Astrocyte (in vitro differentiated cells and primary cell): ENCODE data around the gene ROR1. TPM values are rescaled to one million over a fixed set of nuclear protein-coding genes. Genes with fewer than 3 reads are reported as not detected.

Experiments used
- DNase-seq: peaks from one replicate; pipeline ENCODE4 v3.0.0-alpha.2; 2010; ENCODE audit warnings: low read depth
- FAIRE-seq: peaks from 2 replicates; lab custom pipeline; 2011; peaks lifted over from hg19 to GRCh38; lab: Jason Lieb, UNC
- H2AFZ ChIP-seq: 2 replicates; pipeline ENCODE4 v1.6.0; 2012; ENCODE audit warnings: low read depth, low read length, inconsistent platforms
- H3K27ac ChIP-seq: 2 replicates; pipeline ENCODE4 v1.5.1; 2011; ENCODE audit warnings: low read depth, low read length, inconsistent platforms
- H3K27me3 ChIP-seq: 2 replicates; pipeline ENCODE4 v1.6.0; 2011; ENCODE audit warnings: low read length, inconsistent platforms; ENCODE audit not compliant: insufficient read depth
- H3K36me3 ChIP-seq: 2 replicates; pipeline ENCODE4 v1.5.1; 2011; ENCODE audit warnings: low read length, inconsistent platforms; ENCODE audit not compliant: insufficient read depth
- H3K4me1 ChIP-seq: 2 replicates; pipeline ENCODE4 v1.5.1; 2011; ENCODE audit warnings: low read length, inconsistent platforms; ENCODE audit not compliant: insufficient read depth
- H3K4me2 ChIP-seq: 2 replicates; pipeline ENCODE4 v1.6.0; 2012; ENCODE audit warnings: low read length, inconsistent platforms
- H3K4me3 ChIP-seq: 2 replicates; pipeline ENCODE4 v1.5.1; 2011; ENCODE audit warnings: low read depth, mild to moderate bottlenecking, low read length, inconsistent platforms; ENCODE audit not compliant: insufficient read depth
- H3K79me2 ChIP-seq: 2 replicates; pipeline ENCODE4 v1.6.0; 2012; ENCODE audit warnings: mild to moderate bottlenecking, low read length, inconsistent platforms; ENCODE audit not compliant: insufficient read depth
- H3K9ac ChIP-seq: 2 replicates; pipeline ENCODE4 v1.6.0; 2012; ENCODE audit warnings: mild to moderate bottlenecking, low read length, inconsistent platforms
- H3K9me3 ChIP-seq: 2 replicates; pipeline ENCODE4 v1.5.1; 2012; ENCODE audit warnings: low read depth, mild to moderate bottlenecking, low read length, inconsistent platforms; ENCODE audit not compliant: insufficient read depth
- H4K20me1 ChIP-seq: 2 replicates; pipeline ENCODE4 v1.6.0; 2012; ENCODE audit warnings: low read length, inconsistent platforms; ENCODE audit not compliant: insufficient read depth
- H3K27ac Mint-ChIP-seq: one replicate; pipeline ENCODE4 v1.8.0; 2021; ENCODE audit warnings: mild to moderate bottlenecking, mixed read lengths; ENCODE audit not compliant: unreplicated experiment
- H3K27me3 Mint-ChIP-seq: one replicate; pipeline ENCODE4 v1.8.0; 2021; ENCODE audit warnings: low read depth, mixed read lengths; ENCODE audit not compliant: unreplicated experiment
- H3K36me3 Mint-ChIP-seq: one replicate; pipeline ENCODE4 v1.8.0; 2021; ENCODE audit warnings: low read depth, mixed read lengths; ENCODE audit not compliant: unreplicated experiment
- H3K4me1 Mint-ChIP-seq: one replicate; pipeline ENCODE4 v1.8.0; 2021; ENCODE audit warnings: low read depth, mixed read lengths; ENCODE audit not compliant: unreplicated experiment
- H3K4me3 Mint-ChIP-seq: one replicate; pipeline ENCODE4 v1.8.0; 2021; ENCODE audit warnings: mild to moderate bottlenecking, moderate library complexity, mixed read lengths; ENCODE audit not compliant: unreplicated experiment
- H3K9me3 Mint-ChIP-seq: one replicate; pipeline ENCODE4 v1.8.0; 2021; ENCODE audit warnings: mild to moderate bottlenecking, mixed read lengths; ENCODE audit not compliant: unreplicated experiment
- CTCF ChIP-seq: IDR thresholded peaks from 2 replicates; pipeline ENCODE4 v1.5.1; 2011; ENCODE audit warnings: low read depth, mild to moderate bottlenecking, inconsistent platforms, low read length, moderate library complexity; ENCODE audit not compliant: insufficient read depth
- EZH2 ChIP-seq: IDR thresholded peaks from 2 replicates; pipeline ENCODE4 v1.6.1; 2012; ENCODE audit warnings: mild to moderate bottlenecking, low read length, inconsistent platforms; ENCODE audit not compliant: insufficient read depth
- total RNA-seq: library from RNA; stranded (reverse); gene quantifications from 2 replicates; pipeline ENCODE4 v1.2.1, GENCODE V29; 2021

ROR1 gene
- total RNA-seq, 1 donor from 2014 or later = 38.3 TPM

GRCh38 chr1:64082459-64082858, 308.6 kb downstream of the ROR1 start:
- Histone ChIP-seq H3K4me1 (peaks cover 12% of the 10 kb centered on the region), H3K79me2 (no peaks in the 10 kb centered on the region), H3K27me3 (no peaks in the 10 kb centered on the region), H3K4me2 (peak overlapping the region; percentile 37), H3K9ac (no peak overlapping the region), H3K27ac (no peak overlapping the region), H4K20me1 (peaks cover 4% of the 10 kb centered on the region), H2AFZ (no peak overlapping the region), H3K36me3 (no peaks in the 10 kb centered on the region), H3K9me3 (no peaks in the 10 kb centered on the region), H3K4me3 (no peak overlapping the region)
- Mint-ChIP-seq H3K27me3 (no peaks in the 10 kb centered on the region), H3K4me3 (no peak overlapping the region), H3K36me3 (peaks cover 2% of the 10 kb centered on the region), H3K27ac (no peak overlapping the region), H3K9me3 (no peaks in the 10 kb centered on the region), H3K4me1 (peaks cover 13% of the 10 kb centered on the region)
- FAIRE-seq = peak; percentile 78
- TF ChIP-seq CTCF (no peak), EZH2 (no peak)
- DNase-seq = peak; percentile 47

- Histone ChIP-seq H3K27ac (no peak overlapping the region), H2AFZ (no peak overlapping the region), H3K27me3 (no peaks in the 10 kb centered on the region), H3K79me2 (no peaks in the 10 kb centered on the region), H3K4me3 (no peak overlapping the region), H4K20me1 (peaks cover 4% of the 10 kb centered on the region), H3K9ac (no peak overlapping the region), H3K4me1 (peaks cover 14% of the 10 kb centered on the region), H3K36me3 (no peaks in the 10 kb centered on the region), H3K4me2 (no peak overlapping the region), H3K9me3 (no peaks in the 10 kb centered on the region)
- TF ChIP-seq EZH2 (no peak), CTCF (no peak)
- H3K27me3 Mint-ChIP-seq = no peaks in the 10 kb centered on the region
- no peaks in the 10 kb centered on the region for H3K9me3 Mint-ChIP-seq
- H3K4me3 Mint-ChIP-seq = no peak overlapping the region
- peaks cover 21% of the 10 kb centered on the region for H3K4me1 Mint-ChIP-seq
- H3K36me3 Mint-ChIP-seq = peaks cover 2% of the 10 kb centered on the region
- FAIRE-seq (no peak), DNase-seq (no peak)
- no peak overlapping the region for H3K27ac Mint-ChIP-seq
These were observed 310.6 kb downstream of the ROR1 start for GRCh38 chr1:64084451-64084850.

- Mint-ChIP-seq H3K4me1 (peaks cover 22% of the 10 kb centered on the region), H3K9me3 (no peaks in the 10 kb centered on the region), H3K4me3 (no peak overlapping the region), H3K27me3 (no peaks in the 10 kb centered on the region), H3K27ac (peak overlapping the region; percentile 49), H3K36me3 (peaks cover 2% of the 10 kb centered on the region)
- Histone ChIP-seq H3K36me3 (no peaks in the 10 kb centered on the region), H3K4me3 (no peak overlapping the region), H3K9me3 (no peaks in the 10 kb centered on the region), H3K79me2 (no peaks in the 10 kb centered on the region), H3K27ac (no peak overlapping the region), H3K4me1 (peaks cover 6% of the 10 kb centered on the region), H4K20me1 (peaks cover 4% of the 10 kb centered on the region), H3K9ac (no peak overlapping the region), H2AFZ (no peak overlapping the region), H3K4me2 (peak overlapping the region; percentile 0), H3K27me3 (no peaks in the 10 kb centered on the region)
- FAIRE-seq = peak; percentile 80
- TF ChIP-seq EZH2 (no peak), CTCF (no peak)
- DNase-seq = peak; percentile 82
These were observed 314.0 kb downstream of the ROR1 start for GRCh38 chr1:64087768-64088167.
